GM21423 (cell line): ENCODE results near the gene BEST3.
"Not testable (repeated sequence)": the region's sequence is repeated elsewhere in the genome, so short reads cannot be mapped to it uniquely, and the experiment has no call there.

Source experiments
- ATAC-seq: cut with Tn5 transposase; IDR thresholded peaks from one replicate; pipeline ENCODE4 v1.9.1; 2021; ENCODE audit warnings: mild to moderate bottlenecking, moderate library complexity; ENCODE audit not compliant: unreplicated experiment

BEST3 gene

DNA sequence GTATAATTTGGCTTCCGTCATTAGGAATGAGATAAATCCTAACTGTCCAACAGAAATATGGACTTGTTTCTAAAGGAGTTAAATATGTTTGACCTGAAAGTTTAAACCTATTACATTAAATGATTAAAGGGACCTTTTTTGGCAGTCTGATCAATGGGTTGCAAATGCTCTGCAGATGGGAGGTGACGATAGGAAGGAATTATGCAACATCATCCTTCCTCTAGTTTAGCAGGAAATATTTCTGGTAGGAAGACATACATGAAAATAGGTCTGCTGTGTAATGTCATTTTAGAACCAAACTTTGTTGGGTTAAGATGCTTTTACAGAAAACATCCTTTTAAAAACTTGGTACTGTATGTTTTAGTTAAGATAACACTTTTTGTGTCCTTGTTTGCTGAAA lies 91.0 kb downstream of the BEST3 start:
- no peak for ATAC-seq

DNA sequence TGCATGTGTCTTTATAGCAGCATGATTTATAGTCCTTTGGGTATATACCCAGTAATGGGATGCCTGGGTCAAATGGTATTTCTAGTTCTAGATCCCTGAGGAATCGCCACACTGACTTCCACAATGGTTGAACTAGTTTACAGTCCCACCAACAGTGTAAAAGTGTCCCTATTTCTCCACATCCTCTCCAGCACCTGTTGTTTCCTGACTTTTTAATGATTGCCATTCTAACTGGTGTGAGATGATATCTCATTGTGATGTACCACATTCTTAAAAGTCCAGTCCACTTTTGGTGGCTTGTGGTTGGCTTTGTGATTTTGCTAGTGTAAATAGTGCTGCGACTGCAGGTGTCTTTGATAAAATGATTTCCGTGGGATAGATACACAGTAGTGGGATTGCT lies 94.8 kb downstream of the BEST3 start:
- ATAC-seq, result not testable (repeated sequence)
